ENCODE data around the gene PIP5K1C.

DNA sequence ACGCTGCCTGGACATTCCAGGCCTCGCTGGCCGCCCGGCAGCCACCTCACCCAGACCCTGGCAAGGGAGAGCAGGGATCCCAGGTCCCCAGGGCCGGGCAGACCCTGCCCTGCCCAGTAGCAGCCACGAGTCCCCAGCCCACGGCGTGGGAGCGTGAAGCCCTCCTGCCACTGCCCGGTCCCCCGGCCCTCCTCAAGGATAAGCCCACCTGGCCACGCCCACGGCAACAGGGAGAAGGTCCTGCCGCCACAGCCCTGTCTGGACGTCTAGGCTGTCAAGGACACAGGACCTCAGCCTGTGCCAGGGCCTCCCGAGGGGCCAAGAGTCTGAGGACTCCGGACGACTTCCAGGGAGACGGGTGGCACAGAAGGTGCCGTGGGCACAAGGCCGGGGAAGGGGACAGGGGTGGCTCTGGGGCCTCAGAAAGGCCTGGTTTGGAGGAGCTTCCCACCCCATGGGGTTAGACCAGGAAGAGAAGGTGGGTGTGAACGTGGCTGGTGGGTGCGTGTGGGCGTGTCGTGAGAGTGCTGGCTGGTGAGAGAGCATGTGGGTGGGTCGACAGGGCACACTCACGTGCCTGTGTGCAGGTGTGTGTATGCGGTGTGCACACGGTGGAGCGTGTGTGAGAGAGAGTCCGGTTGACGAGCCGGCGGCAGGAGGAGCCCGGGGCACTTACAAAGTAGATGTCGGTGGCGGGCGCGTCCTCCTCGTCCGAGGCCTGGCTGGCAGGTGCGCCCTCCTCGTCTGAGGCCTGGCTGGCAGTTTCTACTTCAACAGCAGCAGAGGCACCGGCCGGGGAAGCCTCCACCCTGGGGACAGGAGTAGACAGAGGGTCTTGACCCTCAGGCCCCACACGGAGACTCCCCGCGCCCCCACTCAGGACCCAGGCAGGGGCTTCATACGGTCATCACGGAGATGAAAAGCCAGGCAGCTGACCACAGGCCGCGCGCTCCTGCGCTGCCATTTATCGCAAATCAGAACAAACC is 61.8 kb downstream of the PIP5K1C start:
- TF ChIP-seq EP300 (IDR thresholded peaks at IDR 0.05) = no peak
- no peak for TF ChIP-seq POLR2A (IDR thresholded peaks at IDR 0.05)
